GM03348 (cell line): ENCODE results near the gene CMKLR1.

Source experiments
- DNase-seq: peaks from one replicate; pipeline ENCODE4 v3.0.0; 2012; ENCODE audit warnings: low spot score

The CMKLR1 gene

DNA sequence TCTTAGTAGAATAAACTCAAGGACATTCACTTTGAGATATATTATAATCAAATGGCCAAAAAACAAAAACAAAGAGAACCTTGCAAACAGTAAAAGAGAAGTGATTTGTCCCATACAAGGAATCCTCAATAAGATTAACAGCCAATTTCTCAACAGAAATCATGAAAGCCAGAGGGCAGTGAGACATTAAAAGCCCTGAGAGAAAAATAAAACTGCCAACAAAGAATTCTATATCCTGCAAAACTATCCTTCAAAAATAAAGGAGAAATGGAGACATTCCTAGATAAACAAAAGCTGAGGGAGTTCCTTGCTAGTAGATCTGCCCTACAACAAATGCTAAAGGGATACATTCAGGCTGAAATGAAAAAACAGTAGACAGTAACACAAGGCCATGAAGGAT, 78.1 kb downstream of the CMKLR1 start:
- DNase-seq = no peak

DNA sequence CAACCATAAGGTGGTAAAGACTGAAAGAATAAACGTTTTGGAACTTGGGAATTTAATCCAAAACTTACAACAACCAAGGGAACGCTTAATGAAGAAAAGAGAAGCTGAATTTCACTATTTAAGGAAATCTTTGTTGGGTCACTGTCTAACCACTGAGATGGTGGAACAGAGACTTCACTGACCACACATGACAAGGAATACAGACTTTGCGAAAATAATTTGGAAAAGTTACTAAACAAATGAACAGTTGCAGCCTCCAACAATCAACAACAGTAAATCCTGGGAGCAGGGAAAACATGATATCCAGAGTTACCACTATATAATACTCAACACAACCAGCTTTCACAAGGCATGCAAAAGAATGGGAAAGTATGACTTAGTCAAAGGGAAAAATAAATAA, 79.1 kb downstream of the CMKLR1 start:
- no peak for DNase-seq

DNA sequence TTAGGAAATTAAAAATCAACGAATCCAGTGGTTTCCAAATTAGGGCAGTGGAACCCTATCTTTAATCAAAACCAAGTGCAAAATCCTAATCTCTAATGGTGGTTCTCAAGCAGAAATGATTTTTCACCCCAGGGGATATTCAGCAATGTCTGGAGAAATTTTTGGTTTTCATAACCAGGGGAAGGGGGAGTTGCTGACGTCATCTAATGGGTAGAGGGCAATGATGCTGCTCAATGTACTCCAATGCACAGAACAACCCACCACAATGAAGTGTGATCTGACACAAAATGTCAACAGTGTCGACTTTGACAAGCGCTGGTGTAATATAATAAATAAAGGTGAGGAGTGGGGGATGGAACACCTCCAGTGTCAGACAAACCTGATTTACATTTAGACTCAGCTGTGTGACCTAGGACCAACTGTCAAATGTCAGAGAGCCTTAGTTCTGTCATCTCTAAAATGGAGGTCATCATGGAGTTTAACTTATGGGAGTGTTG, 81.5 kb downstream of the CMKLR1 start:
- no peak for DNase-seq

DNA sequence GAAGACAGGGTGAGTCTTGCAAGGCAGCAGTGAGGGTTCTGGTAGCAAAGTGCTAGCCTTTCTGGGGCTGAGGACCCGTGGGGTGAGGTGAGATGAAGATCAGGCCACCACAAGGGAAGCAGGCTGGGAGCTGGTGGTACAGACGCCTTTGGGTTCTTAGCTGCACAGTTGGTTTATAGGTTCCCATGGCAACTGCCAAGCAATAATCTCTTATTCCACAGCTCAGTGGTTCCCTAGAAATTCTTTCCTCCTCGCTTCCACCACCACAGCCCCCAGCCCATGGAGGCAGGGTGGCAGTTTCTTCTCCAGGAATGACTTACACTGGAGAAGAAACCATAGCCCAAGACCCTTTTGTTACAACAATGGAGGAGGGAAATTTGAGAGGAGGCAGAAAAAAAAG, 82.1 kb downstream of the CMKLR1 start:
- no peak for DNase-seq

DNA sequence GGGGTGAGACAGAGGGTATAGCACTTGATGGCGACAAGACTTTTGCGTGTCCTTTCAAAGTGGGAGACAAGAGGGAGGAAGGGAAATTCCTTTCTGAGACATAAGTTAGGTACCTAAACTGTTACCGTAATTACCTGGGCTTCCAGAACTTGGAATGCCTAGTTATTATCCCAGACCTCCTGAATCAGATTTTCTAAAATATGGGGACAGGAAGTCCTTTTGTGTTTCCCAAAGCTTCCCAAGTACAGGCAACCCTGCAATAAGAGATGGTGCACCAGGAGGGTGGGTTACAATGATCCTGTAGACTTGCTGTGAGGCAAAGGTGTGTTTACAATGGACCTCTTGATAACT, 83.9 kb downstream of the CMKLR1 start:
- no peak for DNase-seq

DNA sequence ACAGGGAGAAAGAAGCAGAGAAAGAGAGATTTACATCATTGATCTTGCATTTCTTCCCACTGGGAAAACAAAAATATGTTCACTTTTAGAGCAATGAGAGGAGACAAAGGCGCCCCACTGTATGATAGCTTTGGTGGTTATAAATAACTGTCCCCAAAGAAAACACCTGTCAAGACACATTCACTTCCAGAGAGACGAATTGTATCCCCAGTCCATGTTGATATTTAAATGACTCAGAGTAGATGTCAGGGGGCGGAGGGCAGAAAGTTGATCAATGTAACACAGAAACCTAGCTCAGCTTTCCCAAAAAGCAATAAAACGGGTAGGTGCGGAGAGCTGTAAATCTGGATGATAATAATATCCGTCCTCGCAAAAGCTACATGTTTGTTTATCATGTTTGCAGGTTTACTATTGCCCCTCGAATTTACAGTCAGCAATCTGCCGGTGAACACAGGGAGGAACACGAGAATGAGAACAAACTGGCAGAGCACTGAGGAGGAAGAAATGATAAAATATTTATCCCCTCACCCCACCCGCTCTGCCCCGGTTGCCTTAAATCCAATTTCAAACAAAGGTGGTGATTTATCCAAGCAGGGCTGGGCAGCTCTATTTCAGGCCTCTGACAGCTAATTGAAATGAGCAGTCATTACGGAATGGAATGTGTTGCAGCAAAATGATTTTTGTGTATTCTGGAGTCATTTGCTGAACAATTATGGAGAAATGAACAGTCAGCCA, 84.4 kb downstream of the CMKLR1 start:
- DNase-seq = no peak

DNA sequence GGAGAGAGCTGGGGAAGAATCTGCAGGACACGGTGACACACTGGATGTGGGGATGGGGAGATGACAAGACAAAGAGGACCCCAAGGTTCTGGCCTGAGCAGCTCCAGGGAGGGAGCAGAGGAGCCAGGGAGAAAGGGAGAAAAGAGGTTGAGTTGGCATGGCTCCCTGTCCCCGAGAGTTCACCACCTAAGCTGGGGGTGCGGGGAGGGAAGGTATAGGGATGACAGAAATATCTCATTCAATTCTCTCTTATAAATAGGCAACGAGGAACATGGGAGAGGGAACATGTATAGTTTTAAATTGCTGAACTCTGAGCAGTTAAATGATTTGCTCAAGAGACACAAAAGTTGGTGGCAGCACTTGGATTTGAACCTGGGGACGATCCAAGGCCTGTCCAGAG, 85.1 kb downstream of the CMKLR1 start:
- no peak for DNase-seq

DNA sequence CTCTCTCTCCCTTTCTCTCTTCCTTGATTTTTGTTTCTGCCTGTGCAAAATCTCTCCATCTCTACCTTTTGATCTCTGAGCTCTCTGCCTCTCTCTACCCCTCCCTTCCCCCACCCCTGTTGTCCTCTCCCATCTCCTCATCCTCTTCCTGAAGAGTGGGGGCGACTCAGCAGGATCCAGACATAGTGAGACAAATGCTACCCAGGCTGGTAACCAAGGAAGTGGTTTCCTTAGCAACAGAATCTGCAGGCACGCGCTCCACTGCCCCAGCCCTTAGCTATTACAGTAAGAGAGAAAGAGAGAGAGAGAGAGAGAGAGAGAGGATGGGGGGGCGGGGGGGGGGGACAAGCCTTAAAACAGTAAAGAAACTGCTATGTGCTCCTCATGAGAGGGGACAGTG, 85.6 kb downstream of the CMKLR1 start:
- DNase-seq = no peak

DNA sequence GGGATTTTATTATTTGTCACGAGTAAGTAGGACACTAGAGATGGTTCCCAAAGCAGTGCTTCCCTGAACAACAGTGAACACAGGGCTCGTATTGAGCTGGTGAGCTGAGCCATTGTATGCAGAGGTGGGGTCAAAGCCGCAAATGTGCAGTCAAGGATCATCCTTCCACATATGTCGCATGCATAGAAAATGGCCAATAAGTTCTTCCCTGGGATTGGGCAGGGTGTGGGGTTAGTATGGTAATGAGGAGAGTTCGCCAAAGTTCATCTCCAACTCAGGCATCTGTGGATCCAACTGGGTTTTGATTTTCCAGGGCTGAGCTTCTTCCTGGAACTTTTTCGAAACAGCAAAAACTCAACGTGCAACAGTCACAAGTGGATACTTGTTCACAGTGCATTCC, 86.6 kb downstream of the CMKLR1 start:
- no peak for DNase-seq

DNA sequence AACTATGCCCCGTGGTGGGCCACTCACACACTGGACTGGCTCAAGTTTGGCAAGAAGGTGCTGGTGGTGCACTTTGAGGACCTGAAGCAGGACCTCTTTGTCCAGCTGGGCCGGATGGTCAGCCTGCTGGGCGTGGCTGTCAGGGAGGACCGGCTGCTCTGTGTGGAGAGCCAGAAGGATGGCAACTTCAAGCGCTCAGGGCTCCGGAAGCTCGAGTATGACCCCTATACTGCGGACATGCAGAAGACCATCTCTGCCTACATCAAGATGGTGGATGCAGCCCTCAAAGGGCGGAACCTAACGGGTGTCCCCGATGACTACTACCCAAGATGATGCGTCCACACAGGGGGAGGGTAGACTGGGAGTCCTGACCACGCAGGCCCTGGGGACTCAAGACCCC, 91.1 kb downstream of the CMKLR1 start:
- DNase-seq = no peak

DNA sequence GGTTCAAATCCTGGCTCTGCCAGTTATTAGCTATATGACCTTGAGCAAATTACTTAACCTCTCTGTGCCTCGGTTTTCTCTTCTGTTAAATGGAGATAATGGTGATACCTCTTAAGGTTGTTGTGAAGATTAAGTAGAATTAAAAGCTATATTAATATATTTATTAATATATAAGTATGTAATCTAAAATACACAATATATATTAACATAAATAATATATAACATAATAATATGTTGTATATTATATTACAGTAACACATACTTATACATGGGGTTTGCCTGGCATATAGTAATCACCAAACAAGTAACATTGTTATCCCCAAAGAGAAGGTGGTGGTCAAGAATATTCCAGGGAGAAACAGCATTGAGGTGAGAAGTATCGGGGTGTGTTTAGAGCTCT, 92.0 kb downstream of the CMKLR1 start:
- no peak for DNase-seq

DNA sequence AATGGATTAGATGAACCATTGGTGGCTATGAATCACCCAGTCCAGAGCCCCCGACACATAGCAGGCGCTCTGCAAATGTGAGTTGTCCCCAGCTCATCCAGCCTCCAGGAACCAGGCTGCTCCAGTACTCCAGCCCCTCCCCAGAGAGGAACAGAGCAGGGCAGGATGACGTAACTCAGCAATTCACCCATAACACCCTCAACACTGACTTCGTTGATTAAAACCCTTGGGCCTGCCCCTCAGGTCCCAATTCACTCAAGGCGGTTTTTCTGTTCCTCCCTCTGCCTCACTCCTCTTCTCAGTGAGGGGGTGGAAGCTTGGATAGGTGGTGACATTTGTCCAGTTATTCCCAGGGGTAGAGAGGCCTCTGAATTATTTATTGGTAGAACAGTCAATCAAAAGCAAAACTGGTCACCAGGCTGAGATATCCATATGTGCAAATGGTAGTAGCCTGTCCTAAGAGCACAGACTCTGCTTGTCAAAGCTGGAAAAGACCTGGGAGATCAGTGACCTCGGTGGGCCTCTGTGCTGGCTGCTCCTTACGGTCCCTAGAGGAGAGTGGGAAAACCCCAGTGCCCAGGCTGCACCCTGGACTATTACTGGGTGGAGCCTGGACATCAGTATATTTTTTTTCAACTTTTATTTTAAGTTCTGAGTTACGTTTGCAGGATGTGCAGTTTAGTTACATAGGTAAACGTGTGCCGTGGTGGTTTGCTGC, 97.0 kb downstream of the CMKLR1 start:
- DNase-seq = no peak

DNA sequence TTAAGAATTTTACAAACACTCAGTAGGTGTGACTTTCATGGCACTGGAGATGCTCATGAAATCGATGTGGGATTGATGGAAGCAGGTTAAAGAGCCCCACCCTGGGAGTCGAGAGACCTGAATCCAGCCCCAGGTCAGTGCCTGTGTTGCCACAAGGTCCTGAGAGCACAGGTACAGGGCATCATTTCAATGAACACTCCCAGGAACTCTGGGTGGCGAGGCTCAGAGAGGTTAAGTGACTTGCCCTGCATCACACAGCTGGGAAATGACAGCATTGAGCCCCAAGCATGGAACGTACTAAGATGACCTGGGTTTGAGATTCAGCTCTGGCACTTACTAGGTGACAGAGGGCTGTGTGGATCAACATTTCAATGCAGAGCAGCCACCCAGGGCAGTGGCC, 98.2 kb downstream of the CMKLR1 start:
- DNase-seq = no peak

DNA sequence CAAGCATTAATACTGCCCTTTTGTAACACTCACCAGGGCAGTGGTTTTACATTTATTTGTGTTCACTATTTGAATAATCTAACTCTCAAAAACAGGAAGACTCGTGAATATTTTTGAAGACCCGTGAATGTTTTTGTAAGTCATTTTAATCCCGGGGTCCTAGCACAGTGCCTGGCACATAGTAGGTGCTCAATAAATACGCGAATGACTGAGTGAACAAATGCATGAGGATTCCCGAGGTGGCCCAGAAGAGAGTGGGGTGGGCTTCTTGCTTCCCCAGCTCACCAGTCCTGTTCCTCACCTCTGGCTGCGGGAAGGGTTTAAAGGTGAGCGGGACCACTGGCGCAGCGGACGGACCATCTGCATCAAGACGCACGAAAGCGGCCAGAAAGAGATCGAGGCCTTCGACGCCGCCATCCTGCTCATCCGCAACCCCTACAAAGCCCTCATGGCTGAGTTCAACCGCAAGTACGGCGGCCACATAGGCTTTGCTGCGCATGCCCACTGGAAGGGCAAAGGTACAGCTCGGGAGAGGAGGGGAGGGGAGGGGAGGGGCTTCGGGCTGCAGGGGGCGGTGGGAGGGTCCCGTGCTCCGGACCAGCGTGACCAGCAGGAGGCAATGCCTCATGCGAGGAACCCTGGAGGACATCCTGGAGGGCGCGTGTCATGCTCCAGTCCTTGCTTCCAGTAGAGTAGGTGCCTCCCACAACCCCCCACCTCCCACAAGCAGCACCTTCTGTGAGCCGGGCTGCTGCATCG, 98.9 kb downstream of the CMKLR1 start:
- DNase-seq = no peak

DNA sequence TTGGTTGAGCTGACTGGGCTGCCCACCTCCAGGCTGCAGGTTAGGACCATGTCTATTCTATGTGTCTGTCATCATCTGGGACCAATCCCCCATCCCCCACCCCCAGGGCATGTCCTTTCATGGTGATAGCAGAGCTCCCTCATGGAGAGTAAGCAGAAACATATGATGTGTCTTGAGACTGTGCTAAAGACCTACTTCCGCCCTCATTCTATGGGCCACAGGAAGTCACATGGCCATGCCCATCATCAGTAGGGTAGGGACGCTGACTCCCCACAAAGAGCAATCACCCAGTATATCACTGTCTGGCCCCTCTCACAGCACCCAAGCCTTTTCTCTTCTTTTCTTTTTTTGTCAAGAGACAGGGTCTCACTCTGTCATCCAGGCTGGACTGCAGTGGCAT, 99.7 kb downstream of the CMKLR1 start:
- DNase-seq = no peak

DNA sequence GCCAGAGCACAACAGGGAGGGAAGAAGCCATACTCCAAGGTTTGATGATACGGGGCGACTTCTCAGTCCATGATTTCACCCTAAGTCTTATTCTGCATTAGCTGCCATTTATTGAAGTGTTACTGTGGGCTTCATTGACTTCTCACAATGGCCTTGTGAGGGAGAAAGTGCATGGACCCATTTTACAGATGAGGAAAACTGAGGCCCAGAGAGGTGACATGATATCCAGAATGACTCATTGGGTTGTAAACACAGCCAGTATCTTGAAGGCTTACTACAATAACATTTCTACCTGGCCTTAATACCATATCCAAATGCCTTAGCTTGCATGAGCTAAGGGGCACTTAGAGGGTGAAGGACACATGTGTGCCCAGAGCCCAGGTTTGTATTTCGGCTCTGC, 100.6 kb downstream of the CMKLR1 start:
- DNase-seq = no peak
